ENCODE measurements around the gene TYK2.
"Not testable (repeated sequence)": the region's sequence is repeated elsewhere in the genome, so short reads cannot be mapped to it uniquely, and the experiment has no call there.

TYK2 gene

GRCh38 chr19:10336725-10337124, 43.6 kb downstream of the TYK2 start:
- in situ Hi-C loops (cut with MboI; ENCODE audit: low sequenced_read_pairs) = not testable (repeated sequence)

DNA sequence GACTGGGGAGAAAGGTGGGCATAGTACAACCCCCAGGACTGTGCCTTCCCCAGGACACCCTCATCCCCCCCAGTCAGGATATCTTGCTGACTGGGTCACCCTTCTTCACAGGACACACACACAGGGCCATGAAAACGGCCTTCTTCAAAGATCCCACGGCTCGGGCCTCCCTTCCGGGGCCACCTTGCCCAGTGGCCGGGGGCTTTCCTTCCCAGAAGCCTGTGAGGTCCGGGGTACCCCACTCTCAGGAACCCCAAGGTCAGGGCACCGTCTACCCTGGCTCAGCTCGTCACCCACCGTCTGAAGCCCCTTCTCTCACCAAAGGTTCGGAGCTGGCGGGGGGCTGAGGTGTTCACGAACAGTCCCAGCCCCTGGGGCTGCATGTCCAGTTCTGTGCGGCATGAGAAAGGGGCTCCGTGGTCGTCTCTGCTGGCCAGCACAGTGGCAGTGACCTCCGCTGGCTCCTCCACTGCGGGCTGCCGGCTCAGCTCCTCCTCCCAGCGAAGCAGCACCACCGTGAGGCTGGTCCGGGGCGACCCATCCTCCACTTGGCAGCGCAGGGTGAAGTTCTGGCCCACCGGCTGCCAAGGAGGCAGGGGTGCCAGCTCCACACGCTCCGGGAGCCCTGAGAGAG, 44.9 kb downstream of the TYK2 start:
- in situ Hi-C loops (cut with MboI; ENCODE audit: low sequenced_read_pairs) = no loop called here

GRCh38 chr19:10334588-10335351, 45.6 kb downstream of the TYK2 start:
- in situ Hi-C loops (cut with MboI; ENCODE audit: low sequenced_read_pairs) = no loop called here

GRCh38 chr19:10333758-10334587, 46.4 kb downstream of the TYK2 start:
- in situ Hi-C loops (cut with MboI; ENCODE audit: low sequenced_read_pairs) = no loop called here

DNA sequence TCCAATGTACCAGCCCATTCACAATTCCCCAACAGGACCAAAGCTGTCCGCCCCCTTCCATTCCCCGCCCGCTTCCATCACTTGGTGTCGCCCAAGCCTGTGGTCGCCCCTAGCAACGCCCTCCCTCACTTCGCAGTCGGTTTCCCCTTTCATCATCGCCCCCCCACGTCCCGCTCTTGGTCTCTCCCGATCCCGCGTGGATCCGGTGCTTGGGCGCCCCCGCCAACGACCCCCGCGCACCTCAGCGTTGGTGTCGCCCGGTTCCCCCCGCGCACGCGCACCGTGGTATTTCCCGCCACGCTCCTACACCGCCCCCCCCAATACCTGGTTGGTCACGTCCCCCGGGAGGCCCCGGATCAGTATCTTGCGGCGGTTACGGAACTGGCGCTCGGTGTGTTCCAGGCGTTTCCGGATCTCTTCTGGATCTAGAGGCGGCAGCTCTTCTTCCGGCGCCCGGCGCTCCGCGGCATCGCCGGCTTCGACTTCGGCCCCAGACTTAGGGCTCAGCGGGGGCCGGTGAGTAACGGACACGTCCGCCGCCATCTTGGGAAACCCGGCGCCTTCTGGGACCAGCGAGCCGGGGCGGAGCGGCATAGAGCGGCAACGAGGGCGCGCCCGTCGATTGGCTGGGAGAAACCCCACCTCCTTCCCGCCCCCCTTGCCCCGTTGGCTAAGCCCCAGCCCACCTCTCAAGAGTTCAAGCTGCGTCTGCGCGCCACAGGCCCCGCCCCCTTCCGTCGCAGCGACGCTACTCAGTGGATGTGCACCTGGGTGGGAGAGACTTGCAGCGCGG, 47.2 kb downstream of the TYK2 start, which contains the start of gene RAVER1:
TSS of gene RAVER1 (minus strand) at position 565 of the 793 bp plus-strand sequence. CDS start at position 543, 22 bp downstream.
- in situ Hi-C loops (cut with MboI; ENCODE audit: low sequenced_read_pairs) = no loop called here

DNA sequence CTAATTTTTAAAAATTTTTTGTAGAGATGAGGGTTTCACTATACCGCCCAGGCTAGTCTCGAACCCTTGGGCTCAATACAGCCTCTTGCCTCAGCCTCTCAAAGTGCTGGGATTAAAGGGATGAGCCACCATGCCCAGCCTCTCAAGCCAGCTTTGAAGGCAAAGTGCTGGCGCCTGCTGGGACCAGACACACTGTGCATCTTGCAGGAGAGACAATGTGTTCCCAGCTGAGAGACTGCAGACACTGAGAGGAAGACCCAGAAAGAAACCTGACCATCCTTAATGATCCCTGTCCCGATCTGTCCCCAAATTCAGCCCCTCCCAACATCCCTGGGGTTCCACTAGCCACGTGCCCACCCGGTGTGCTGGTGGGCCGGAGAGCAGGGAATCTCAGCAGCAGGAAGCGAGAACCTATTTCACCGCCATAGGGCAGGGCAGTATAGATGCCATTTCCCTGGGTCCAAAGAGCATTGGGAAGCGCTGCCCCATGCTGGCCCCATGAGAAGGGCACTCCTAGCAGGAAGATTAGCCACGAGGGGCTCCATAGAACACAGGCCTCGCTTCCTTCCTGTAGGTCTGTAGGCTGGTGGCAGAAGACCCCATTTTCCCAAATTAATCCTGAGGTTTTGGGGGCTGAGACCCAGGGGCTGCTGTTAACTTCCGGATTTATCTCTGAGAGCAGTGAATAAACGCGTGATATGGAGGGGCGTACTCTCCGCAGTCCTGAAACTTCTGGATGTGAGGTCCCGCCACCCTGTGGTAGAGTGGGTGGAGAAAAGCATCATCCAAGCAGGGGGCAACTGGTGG, 48.0 kb downstream of the TYK2 start:
- in situ Hi-C loops (cut with MboI; ENCODE audit: low sequenced_read_pairs) = no loop called here

DNA sequence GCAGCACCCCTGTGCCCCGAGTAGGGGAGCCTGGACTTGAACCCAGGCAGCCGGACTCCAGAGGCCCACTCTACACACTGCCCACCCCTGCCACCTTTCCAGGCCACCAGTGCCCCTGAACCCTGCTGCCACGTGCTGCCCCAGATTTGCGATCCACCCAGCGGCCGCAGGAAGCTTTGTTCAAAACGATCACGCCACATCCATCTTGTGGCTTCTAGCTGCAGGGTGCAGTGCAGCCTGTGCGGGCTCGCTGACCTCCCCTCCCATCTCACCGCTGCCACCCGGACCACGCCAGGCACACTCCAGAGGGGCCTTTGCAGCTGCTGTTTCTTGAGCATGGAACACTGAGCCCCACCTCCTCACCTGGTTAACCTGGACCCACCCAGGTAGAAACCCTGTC, 50.8 kb downstream of the TYK2 start:
- in situ Hi-C loops (cut with MboI; ENCODE audit: low sequenced_read_pairs) = no loop called here

GRCh38 chr19:10328558-10329429, 51.6 kb downstream of the TYK2 start:
- in situ Hi-C loops (cut with MboI; ENCODE audit: low sequenced_read_pairs) = no loop called here

GRCh38 chr19:10327793-10328192, 52.6 kb downstream of the TYK2 start:
- in situ Hi-C loops (cut with MboI; ENCODE audit: low sequenced_read_pairs) = no loop called here

DNA sequence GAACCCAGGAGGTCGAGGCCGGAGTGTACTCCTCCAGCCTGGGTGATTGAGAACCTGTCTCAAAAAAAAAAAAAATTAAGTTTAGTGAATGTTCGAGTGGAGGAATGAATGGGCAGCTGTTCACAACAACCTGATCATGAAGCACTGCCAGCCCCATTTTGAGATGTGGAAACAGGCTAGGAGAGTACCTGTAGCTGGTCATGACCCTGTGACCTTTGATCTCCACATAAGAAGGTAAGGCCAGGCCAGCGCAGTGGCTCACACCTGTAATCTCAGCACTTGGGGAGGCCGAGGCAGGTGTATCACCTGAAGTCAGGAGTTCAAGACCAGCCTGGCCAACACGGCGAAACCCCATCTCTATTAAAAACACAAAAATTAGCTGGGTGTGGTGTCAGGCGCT, 54.6 kb downstream of the TYK2 start:
- in situ Hi-C loops (cut with MboI; ENCODE audit: low sequenced_read_pairs) = no loop called here

DNA sequence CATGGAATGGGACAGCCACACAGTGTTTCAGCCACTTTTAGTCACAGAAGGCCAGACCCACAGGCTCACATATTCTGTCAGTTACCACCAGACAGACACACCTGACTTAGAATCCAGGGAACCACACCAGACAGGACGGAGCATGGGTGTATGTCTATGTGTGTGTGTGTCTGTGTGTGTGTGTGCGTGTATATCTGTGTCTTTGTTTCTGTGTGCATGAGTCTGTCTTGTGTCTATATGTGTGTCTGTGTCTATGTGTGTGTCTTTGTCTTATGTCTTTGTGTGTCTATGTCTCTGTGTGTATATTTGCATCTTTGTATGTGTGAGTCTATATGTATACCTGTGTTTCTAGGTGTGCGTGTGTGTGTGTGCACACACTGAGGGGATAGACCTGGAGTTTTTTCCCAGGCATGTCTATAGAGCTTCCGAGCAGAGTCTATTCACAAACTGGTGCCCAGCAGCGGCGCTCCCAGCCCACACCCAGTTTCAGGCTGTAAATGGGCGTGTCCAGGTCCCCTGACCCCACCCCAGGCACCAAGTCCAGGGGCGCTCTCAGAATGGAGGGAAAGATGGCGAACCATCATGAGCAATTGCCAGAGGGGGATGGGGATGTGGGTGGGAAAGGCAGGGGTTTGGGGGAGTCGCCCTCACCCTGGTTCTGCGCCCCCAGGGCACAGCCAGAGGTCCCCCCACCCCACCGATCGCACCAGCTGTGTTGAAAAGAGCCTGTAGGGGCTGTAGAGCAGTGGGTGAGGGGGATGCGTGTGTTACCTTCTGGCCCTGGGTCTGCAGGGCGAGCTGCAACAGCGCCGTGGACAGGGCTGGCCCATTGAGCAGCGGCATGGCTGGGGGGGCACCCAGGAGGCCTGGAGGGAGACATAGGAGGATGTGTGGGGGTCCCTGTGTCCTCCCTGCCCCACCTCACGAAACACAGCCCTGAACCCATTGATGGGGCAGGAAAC, 58.2 kb downstream of the TYK2 start:
- in situ Hi-C loops (cut with MboI; ENCODE audit: low sequenced_read_pairs) = no loop called here

- in situ Hi-C loops (cut with MboI; ENCODE audit: low sequenced_read_pairs) = no loop called here
These were observed 59.0 kb downstream of the TYK2 start for GRCh38 chr19:10321417-10321797.

- in situ Hi-C loops (cut with MboI; ENCODE audit: low sequenced_read_pairs) = no loop called here
These were observed 59.6 kb downstream of the TYK2 start for GRCh38 chr19:10320602-10321416.

DNA sequence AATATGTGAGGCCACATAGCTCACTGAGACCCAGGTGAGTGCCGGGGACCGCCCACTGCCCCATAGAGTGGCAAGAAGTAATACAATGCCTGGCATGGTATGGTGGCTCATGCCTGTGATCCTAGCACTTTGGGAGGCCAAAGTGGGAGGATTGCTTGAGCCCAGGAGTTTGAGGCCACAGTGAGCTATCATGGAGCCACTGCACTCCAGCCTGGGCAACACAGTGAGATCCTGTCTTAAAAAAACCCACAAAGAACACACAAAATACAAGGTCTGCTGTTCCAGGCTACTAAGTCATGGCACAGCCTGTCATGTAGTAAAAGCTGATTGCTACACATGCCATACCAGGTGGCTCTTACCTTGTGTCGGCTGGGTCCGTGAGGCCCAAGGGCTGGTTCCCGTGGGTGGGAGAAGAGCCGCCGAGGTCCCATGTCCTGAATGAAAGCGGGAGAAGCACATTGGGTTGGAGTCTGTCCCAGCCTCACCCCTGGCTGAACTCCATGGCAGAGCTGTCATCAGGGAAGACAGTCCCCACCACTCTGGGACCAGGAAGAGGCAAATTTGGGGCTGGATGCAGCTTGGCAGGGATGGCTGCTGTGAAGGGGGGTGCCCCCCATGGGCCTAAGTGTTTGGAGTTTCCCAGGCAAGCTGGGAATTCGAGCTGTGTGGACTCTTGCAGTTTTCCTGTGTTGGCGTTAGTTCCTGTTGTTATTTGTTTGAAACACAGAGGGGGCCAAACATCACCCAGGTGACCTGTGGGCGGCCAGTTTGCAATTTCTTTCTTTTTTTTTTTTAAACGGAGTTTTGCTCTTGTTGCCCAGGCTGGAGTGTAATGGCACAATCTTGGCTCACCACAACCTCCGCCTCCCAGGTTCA, 61.3 kb downstream of the TYK2 start:
- in situ Hi-C loops (cut with MboI; ENCODE audit: low sequenced_read_pairs) = no loop called here

- in situ Hi-C loops (cut with MboI; ENCODE audit: low sequenced_read_pairs) = no loop called here
These were observed 62.4 kb downstream of the TYK2 start for GRCh38 chr19:10317857-10318462.

Data from HL-60/S4 (cell line).